ENCODE measurements around the gene KLHL14.

Gene KLHL14

GRCh38 chr18:32695534-32695933 is 77.3 kb downstream of the KLHL14 start:
- TF ChIP-seq, protein P1, sequence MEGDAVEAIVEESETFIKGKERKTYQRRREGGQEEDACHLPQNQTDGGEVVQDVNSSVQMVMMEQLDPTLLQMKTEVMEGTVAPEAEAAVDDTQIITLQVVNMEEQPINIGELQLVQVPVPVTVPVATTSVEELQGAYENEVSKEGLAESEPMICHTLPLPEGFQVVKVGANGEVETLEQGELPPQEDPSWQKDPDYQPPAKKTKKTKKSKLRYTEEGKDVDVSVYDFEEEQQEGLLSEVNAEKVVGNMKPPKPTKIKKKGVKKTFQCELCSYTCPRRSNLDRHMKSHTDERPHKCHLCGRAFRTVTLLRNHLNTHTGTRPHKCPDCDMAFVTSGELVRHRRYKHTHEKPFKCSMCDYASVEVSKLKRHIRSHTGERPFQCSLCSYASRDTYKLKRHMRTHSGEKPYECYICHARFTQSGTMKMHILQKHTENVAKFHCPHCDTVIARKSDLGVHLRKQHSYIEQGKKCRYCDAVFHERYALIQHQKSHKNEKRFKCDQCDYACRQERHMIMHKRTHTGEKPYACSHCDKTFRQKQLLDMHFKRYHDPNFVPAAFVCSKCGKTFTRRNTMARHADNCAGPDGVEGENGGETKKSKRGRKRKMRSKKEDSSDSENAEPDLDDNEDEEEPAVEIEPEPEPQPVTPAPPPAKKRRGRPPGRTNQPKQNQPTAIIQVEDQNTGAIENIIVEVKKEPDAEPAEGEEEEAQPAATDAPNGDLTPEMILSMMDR (IDR thresholded peaks at IDR 0.05; ENCODE audit: low read depth, low read length, missing control alignments), result no peak
- DNase-seq (ENCODE audit: extremely low read depth, low read depth), result no peak
- no peak overlapping the region for H3K4me3 ChIP-seq (replicated peaks; ENCODE audit: low read depth, low read length)

GRCh38 chr18:32688821-32689220 is 84.0 kb downstream of the KLHL14 start:
- no peak overlapping the region for H3K4me3 ChIP-seq (replicated peaks; ENCODE audit: low read depth, low read length)
- TF ChIP-seq, protein P1 (IDR thresholded peaks at IDR 0.05; ENCODE audit: low read depth, low read length, missing control alignments), result no peak
- DNase-seq (ENCODE audit: extremely low read depth, low read depth), result no peak

GRCh38 chr18:32684940-32685339 is 87.9 kb downstream of the KLHL14 start:
- no peak for DNase-seq (ENCODE audit: extremely low read depth, low read depth)
- TF ChIP-seq, protein P1 (IDR thresholded peaks at IDR 0.05; ENCODE audit: low read depth, low read length, missing control alignments), result no peak
- no peak overlapping the region for H3K4me3 ChIP-seq (replicated peaks; ENCODE audit: low read depth, low read length)

DNA sequence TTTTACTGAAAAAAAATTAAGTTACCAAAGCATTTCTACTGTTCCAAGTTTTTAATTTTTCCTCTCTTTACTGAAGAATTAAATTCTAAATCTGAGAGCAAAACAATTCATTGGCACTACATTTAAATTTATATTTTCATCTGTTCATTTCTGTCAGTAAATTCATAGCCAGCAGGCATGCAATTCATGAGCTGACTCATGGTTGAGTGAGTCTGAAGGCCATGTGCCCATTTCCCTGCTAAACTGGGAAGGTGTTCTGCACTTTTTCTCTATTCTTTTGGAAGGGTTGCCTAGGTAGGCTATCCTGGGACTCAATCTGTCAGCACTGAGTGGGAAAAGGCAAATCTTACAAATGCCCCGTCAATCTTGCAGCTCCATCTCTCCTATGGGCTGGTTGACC is 88.7 kb downstream of the KLHL14 start:
- TF ChIP-seq, protein P1 (IDR thresholded peaks at IDR 0.05; ENCODE audit: low read depth, low read length, missing control alignments), result no peak
- no peak for DNase-seq (ENCODE audit: extremely low read depth, low read depth)
- H3K4me3 ChIP-seq (replicated peaks; ENCODE audit: low read depth, low read length), result no peak overlapping the region

GRCh38 chr18:32683044-32683443 is 89.8 kb downstream of the KLHL14 start:
- TF ChIP-seq, protein P1 (IDR thresholded peaks at IDR 0.05; ENCODE audit: low read depth, low read length, missing control alignments), result no peak

GRCh38 chr18:32677578-32677977 is 95.2 kb downstream of the KLHL14 start:
- no peak overlapping the region for H3K4me3 ChIP-seq (replicated peaks; ENCODE audit: low read depth, low read length)
- TF ChIP-seq, protein P1 (IDR thresholded peaks at IDR 0.05; ENCODE audit: low read depth, low read length, missing control alignments), result no peak
- no peak for DNase-seq (ENCODE audit: extremely low read depth, low read depth)

More at GRCh38 chr18:32683044-32683443, 89.8 kb downstream of the KLHL14 start:
- DNase-seq (ENCODE audit: extremely low read depth, low read depth), result no peak
- H3K4me3 ChIP-seq (replicated peaks; ENCODE audit: low read depth, low read length), result no peak overlapping the region

DNA sequence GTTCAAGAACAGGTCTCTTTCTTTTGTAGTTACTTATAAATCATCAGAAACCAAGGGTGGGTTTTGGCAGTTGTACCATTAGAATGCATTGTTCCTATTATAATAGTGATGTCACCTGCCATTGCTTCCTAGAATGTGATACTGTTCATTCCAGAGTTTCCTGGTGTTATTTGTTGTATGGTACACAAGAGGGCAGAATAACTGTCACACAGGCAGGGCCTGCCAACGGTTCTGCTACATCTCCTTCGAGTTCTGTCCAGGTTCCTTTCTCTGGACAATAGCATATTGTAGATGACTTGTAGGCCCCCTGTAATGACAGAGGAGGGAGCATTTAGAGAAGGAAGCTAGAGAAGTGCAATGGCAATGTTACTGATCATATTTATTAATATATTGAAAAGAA is 98.3 kb downstream of the KLHL14 start:
- TF ChIP-seq, protein P1 (IDR thresholded peaks at IDR 0.05; ENCODE audit: low read depth, low read length, missing control alignments), result no peak
- H3K4me3 ChIP-seq (replicated peaks; ENCODE audit: low read depth, low read length), result no peak overlapping the region
- DNase-seq (ENCODE audit: extremely low read depth, low read depth), result no peak

All from HFF-Myc (cell line).